ENCODE results near the gene AK9.
"Not testable (repeated sequence)": the region's sequence is repeated elsewhere in the genome, so short reads cannot be mapped to it uniquely, and the experiment has no call there.

Gene AK9

GRCh38 chr6:109690737-109691621 is at the start of gene AK9, which contains the start of gene FIG4:
Gene AK9, minus strand, starts transcription at chr6:109691202. Its CDS starts 15,457 bp downstream, at chr6:109675745.
Gene FIG4, plus strand, starts transcription at chr6:109691296. Its CDS starts 140 bp downstream, at chr6:109691436.
- DNase-seq = peak; percentile 96

- DNase-seq = no peak
Measured at GRCh38 chr6:109740787-109741186, 49.8 kb upstream of the AK9 start.

DNA sequence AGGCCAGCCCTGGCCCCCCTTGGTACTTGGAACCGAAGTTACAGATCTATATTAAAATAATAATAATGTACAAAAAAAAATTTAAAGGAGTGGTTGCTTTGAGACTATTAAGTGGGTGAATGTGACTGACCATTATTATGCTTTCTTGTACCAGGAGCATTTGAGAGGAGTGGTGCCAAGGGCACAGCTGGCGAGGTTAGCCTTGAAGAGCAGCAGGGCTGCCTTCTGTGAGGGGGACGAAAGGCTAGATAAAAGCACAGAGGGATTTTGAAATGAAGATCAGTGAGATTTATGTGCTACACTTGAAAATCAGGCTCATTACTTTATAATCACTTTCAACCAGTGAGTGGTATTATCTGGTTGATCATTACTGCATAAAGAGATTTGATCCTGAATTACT is 48.7 kb upstream of the AK9 start:
- DNase-seq = no peak

DNA sequence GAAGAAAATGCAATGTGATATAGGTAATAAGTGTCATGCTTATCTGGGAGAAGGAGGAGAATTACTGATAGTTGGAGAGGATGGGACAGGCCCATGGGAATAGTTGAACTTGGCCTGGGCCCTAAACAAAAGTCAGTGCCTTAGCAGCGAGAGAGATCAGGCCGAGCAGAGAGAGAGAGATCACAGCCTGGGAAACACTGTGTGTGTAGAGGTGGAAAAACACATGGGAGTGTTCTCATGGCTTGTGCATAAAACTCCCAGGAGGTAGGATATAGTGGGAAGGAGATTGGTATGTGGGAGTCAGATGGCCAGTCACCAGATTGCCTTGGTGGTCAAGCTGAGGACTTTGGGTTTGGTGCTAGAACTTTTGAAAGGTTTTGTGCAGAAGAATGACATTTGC is 47.7 kb upstream of the AK9 start:
- DNase-seq = no peak

GRCh38 chr6:109738255-109738654 is 47.3 kb upstream of the AK9 start:
- no peak for DNase-seq

GRCh38 chr6:109736273-109737025 is 45.4 kb upstream of the AK9 start:
- DNase-seq = no peak

DNA sequence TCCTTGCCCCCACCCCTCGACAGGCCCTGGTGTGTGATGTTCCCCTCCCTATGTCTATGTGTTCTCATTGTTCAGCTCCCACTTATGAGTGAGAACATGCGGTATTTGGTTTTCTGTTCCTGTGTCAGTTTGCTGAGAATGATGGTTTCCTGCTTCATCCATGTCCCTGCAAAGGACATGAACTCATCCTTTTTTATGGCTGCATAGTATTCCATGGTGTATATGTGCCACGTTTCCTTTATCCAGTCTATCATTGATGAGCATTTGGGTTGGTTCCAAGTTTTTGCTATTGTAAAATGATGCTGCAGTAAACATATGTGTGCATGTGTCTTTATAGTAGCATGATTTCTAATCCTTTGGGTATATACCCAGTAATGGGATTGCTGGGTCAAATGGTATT is 34.2 kb upstream of the AK9 start:
- not testable (repeated sequence) for DNase-seq

GRCh38 chr6:109722564-109723254 is 31.7 kb upstream of the AK9 start:
- no peak for DNase-seq

DNA sequence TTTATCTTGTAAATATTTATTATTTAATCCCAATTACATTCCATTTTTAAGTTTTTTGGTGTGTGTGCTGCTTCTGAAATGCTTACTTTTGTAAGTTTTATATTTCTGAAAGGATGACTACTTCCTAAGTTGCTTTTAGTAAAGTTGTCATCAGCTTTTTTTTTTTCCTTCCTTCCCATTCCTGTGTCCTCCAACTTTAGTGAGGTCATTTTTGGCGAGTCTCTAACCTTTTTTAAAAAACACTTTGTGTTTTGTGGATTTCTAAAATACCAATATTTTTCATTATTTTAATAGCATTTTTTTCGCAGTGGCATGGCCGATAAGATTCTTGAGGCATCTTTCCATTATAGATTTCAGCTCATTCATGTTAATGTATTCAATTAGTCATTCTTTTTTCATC is 31.0 kb upstream of the AK9 start:
- DNase-seq = no peak

DNA sequence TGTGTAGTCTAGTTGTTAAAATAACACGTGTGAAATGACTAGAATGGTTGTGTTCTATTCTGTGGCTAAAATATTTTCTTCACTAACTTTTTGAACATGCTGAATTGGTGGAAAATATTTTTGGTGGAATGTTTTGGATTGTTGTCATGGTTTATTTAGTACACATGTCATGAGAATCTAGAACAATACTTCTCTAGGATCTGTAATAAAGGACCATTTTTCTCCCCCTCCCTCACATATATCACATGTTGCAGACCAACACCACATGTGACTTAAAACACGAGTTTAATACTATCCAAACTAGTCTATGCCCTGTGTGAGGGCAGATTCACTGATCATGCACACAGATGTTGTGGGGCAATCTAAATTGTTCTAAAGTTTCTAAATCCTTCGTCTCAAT is 29.3 kb upstream of the AK9 start:
- no peak for DNase-seq

DNA sequence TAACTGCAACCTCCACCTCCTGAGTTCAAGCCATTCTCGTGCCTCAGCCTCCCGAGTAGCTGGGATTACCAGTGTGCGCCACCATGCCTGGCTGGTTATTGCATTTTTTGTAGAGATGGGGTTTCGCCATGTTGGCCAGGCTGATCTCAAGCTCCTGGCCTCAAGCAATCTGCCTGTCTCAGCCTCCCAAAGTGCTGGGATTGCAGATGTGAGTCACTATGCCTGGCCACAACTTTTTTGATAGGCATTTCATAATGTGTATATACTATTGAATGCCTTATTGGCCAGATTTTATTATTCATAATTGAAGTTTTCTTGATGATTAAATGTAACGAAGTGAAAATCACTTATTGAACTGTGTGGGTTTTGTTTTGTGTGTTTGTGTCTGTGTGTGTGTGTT is 28.0 kb upstream of the AK9 start:
- DNase-seq = no peak

DNA sequence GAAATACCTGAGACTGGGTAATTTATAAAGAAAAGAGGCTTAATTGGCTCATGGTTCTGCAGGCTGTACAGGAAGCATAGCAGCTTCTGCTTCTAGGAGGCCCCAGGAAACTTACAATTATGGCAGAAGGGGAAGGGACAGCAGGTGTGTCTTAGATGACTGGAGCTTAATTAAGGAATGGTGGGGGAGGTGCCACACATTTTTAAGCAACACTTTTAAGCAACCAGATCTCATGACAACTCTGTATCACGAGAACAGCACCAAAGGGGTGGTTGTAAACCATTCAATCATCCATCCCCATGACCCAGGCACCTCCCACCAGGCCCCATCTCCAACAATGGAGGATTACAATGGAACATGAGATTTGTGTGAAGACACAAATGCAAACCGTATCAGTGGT is 27.0 kb upstream of the AK9 start:
- no peak for DNase-seq

- DNase-seq = no peak
Measured at GRCh38 chr6:109715616-109716015, 24.6 kb upstream of the AK9 start.

DNA sequence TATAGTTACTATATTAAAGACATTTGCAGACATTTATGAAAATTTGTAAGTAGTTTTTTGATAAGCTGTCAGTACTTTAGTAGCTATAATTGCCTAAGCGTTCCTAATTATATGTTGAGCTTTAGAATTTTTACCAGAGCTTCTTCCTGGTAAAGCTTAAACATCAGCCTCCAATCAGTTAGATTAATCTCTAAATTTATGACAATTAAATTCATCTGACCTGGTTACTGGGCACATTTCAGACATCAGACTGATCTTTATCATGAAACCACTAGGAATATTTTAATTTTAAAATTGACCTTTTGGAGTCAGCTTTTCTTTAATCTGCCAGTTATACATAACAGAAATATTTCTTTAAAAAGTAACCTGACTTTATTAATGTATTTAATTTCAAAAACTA is 23.6 kb upstream of the AK9 start:
- DNase-seq = no peak

DNA sequence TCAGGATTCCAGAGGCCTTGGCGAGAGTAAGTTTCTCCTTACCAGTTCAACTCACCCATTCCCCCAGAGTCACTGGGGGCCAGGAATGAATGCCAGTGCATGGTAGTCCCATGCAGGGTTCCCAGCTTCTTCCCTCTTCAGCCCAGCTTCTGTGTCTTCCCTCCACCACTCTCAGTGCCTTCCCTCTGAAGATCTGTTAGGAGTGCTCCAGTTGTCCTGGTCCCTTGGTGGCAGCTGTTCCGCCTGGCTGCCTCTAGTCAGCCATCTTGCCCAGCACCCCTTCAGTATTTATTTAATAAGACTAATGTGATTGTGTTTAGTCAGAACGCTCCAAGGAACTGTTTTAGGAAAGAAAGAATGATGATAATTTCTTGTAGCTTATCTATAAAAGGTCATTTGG is 23.2 kb upstream of the AK9 start:
- DNase-seq = peak; percentile 55

DNA sequence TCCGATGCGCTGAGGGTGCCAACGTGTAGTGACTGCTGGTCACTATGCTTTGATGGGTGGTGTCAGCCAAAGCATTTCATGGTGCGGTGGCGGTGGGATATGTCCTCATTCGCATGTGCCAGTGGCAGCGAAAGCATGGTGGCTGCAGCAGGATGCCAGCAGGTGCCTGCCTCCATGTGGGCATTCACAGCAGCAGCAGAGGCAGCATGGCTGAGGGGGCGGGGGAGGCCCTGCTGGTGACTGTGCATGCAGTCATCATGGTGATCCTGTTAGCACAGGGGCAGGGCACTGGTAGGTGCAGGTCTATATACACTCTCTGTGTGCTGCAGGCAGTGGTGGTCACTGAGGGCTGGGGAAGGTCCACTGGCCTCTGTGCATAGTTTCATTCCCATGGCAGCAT is 22.1 kb upstream of the AK9 start:
- no peak for DNase-seq

DNA sequence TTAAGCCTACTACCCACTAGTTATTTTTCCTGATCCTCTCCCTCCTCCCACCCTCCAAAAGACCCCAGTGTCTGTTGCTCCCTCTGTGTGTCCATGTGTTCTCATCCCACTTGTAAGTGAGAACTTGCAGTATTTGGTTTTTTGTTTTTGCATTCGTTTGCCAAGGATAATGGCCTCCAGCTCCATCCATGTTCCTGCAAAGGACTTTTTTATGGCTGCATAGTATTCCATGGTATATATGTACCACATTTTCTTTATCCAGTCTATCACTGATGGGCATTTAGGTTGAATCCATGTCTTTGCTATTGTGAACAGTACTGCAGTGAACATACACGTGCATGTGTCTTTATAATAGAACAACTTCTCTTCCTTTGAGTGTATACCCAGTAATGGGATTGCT is 17.1 kb upstream of the AK9 start:
- not testable (repeated sequence) for DNase-seq

GRCh38 chr6:109706513-109706912 is 15.5 kb upstream of the AK9 start:
- DNase-seq = no peak

DNA sequence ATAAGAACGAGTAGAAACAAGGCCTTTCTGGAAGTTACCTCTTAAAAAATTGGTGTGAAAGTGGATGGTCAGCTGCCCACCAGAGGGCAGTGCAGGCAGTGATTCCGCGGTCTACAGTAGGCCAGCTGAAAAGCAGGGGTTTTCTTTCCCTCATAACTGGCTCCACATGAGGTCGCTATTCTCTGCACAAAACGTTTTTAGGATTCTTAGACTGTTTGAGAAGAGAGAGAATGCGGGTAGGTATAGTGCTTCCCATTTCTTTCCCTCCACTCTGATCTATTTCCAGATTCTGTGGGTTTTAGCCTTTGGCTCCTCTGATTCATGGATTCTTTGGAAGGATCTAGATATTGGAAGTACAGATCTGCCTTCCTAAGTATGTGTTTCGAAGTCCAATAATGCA is 14.3 kb upstream of the AK9 start:
- DNase-seq = peak; percentile 85

DNA sequence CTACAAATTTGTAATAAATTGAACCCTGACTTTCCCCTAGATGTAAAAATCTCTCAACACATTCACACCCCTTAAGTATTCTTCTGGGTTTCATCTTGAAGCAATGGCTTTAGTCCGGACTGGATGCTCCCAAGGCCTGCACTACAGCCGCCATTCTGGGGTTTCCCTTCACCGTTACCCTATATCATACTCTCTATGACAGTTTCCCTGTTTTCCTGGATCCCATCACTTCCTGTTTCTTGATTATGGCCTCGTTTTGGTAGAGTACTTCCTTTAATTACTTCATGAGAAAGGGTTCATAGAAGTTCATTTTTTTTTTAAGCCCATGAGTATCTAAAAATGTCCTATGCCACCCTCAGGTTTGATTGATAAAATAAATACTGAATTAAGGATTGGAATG is 11.8 kb upstream of the AK9 start:
- no peak for DNase-seq

DNA sequence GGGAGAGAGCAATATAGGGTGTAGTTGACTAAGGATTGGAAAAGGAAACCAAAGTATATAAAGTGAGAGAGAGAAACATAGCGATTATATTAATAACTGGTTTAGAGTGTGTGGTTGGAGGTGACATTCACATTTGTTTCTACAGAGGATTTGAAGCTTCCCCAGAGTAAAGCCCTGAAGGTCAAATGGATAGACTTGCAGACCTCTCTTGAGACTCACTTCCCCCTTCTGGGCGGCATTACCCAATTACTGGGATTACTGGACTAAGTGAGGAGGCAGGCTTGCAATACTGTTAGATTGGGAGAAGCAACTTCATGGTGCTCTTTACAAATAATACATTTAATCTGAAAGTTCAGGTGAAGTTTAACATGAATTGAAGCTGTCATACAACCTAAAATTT is 10.8 kb upstream of the AK9 start:
- DNase-seq = no peak

DNA sequence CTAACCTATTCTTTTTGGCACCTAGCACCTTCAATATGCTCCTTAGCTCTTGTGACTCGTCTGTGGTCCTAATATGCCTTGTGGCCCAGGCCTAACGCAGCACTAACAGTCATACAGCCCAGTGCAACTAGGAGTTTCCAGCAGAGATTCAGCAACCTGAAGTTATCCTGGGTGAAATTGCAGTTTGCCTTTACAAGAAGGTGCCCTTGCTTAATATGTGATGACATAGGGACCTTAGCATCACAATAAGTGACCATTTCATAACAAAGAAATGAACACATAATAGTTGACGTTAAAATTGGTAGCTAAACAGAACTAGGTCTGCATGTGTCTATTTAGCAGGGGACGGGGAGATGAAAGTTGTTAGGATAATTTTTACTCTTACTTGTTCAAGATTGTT is 10.2 kb upstream of the AK9 start:
- no peak for DNase-seq

DNA sequence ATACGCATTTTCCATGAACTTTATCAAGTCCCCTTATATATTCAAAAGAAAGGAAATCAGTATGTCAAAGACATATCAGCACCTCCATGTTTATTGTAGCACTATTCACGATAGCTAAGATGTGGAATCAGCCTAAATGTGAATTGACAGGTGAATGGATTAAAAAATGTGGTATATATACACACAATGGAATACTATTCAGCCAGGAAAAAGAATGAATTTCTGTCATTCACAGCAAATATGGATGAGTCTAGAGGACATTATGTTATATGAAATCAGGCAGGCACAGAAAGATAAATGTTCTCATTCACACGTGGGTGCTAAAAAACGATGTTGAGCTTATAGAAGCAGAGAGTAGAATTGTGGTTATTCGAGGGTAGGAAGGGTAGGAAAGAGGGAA is 5.4 kb upstream of the AK9 start:
- no peak for DNase-seq

DNA sequence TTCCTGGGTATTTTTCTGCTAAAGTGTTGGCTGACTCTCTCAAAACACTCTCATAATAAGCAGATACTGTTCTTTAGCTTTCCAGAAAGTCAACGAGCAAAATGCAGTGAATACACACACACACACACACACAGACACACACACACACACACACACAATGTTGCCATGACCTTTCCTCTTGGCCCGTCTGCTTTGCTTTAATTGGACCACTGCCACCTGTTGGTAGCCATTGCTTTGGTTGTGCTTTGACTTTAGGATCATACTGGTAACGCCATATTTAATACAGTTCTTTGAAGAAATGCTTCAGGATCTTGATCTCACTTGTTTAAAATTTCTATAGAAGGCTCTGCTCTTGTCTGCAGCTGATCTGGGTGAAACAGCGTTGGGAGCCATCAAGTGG is 4.5 kb upstream of the AK9 start:
- DNase-seq = no peak

Data from retina (tissue), 1 donor.